NT2/D1 (cell line): ENCODE data around the gene SCYL2.

ENCODE experiments used
- YY1 ChIP-seq: IDR thresholded peaks from 2 replicates; pipeline ENCODE4 v1.6.1; 2011; ENCODE audit not compliant: insufficient read length, insufficient read depth
- ZNF274 ChIP-seq: IDR thresholded peaks from 2 replicates; pipeline ENCODE4 v1.6.1; 2011; ENCODE audit warnings: mild to moderate bottlenecking, low read depth, low read length

- TF ChIP-seq ZNF274, result no peak
- TF ChIP-seq YY1, result no peak
Observed at GRCh38 chr12:100348657-100349454, 81.9 kb downstream of the SCYL2 start.
